SK-N-SH treated with all-trans-retinoic acid at 6 μM for 48 hours (cell line): Measurements from ENCODE around the gene ZNF185.

ENCODE experiments used
- ARNTL ChIP-seq: fragments of 450-650 bp; formaldehyde crosslinking; IDR thresholded peaks from 2 replicates; pipeline ENCODE4 v1.5.0; 2020; ENCODE audit warnings: low read depth, mild to moderate bottlenecking, moderate library complexity, borderline replicate concordance
- CSRNP3 ChIP-seq: fragments of 250-450 bp; sonication (Bioruptor Pico); IDR thresholded peaks from 2 replicates; pipeline ENCODE4 v1.5.1; 2021; ENCODE audit warnings: mild to moderate bottlenecking, moderate library complexity
- ESRRG ChIP-seq: fragments of 250-450 bp; sonication (Bioruptor Pico); IDR thresholded peaks from 2 replicates; pipeline ENCODE4 v1.6.1; 2021; ENCODE audit warnings: mild to moderate bottlenecking
- PATZ1 ChIP-seq: fragments of 250-450 bp; sonication (Bioruptor Pico); IDR thresholded peaks from 2 replicates; pipeline ENCODE4 v1.8.0; 2020; ENCODE audit warnings: mild to moderate bottlenecking, moderate library complexity, borderline replicate concordance
- SNAI2 ChIP-seq: fragments of 250-450 bp; sonication (Bioruptor Pico); IDR thresholded peaks from 2 replicates; pipeline ENCODE4 v1.5.0; 2020; ENCODE audit warnings: mild to moderate bottlenecking, moderate library complexity
- ZNF70 ChIP-seq: fragments of 450-650 bp; formaldehyde crosslinking; IDR thresholded peaks from 2 replicates; pipeline ENCODE4 v1.5.0; 2020; ENCODE audit warnings: mild to moderate bottlenecking, moderate library complexity
- TF ChIP-seq, protein P1 (sequence below): fragments of 250-450 bp; sonication (Bioruptor Pico); IDR thresholded peaks from 2 replicates; pipeline ENCODE4 v1.5.1; 2020; ENCODE audit warnings: low read depth, mild to moderate bottlenecking, moderate library complexity
- TF ChIP-seq, protein P2 (sequence below): fragments of 250-450 bp; sonication (Bioruptor Pico); IDR thresholded peaks from 2 replicates; pipeline ENCODE4 v1.8.0; 2021; ENCODE audit warnings: low read depth, mild to moderate bottlenecking, moderate library complexity, borderline replicate concordance

DNA sequence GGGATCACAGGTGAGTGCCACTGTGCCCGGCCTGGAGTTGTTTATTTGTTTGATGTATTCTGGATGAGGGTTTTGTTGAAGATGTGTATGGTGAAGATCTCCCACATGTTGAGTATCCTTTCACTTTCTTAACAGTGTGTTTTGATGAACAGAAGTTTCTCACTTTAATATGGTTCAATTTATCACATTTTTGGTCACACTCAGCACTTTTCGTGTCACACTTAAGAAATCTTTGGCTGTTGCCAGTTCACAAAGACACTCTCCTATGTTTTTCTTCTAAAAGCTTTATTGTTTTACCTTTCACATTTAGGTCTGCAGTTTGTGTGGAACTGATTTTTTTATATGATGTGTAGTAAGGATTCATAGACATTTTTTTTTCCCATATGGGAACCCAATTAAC lies 16.6 kb upstream of the ZNF185 start:
- TF ChIP-seq SNAI2 (CRISPR knock-in tag) = no peak
- TF ChIP-seq PATZ1 = no peak
- TF ChIP-seq, protein P1, sequence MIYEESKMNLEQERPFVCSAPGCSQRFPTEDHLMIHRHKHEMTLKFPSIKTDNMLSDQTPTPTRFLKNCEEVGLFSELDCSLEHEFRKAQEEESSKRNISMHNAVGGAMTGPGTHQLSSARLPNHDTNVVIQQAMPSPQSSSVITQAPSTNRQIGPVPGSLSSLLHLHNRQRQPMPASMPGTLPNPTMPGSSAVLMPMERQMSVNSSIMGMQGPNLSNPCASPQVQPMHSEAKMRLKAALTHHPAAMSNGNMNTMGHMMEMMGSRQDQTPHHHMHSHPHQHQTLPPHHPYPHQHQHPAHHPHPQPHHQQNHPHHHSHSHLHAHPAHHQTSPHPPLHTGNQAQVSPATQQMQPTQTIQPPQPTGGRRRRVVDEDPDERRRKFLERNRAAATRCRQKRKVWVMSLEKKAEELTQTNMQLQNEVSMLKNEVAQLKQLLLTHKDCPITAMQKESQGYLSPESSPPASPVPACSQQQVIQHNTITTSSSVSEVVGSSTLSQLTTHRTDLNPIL = no peak
- no peak for TF ChIP-seq ARNTL (CRISPR knock-in tag)
- TF ChIP-seq CSRNP3 (CRISPR knock-in tag) = no peak
- no peak for TF ChIP-seq ZNF70
- TF ChIP-seq, protein P2, sequence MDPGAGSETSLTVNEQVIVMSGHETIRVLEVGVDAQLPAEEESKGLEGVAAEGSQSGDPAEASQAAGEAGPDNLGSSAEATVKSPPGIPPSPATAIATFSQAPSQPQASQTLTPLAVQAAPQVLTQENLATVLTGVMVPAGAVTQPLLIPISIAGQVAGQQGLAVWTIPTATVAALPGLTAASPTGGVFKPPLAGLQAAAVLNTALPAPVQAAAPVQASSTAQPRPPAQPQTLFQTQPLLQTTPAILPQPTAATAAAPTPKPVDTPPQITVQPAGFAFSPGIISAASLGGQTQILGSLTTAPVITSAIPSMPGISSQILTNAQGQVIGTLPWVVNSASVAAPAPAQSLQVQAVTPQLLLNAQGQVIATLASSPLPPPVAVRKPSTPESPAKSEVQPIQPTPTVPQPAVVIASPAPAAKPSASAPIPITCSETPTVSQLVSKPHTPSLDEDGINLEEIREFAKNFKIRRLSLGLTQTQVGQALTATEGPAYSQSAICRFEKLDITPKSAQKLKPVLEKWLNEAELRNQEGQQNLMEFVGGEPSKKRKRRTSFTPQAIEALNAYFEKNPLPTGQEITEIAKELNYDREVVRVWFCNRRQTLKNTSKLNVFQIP = no peak
- no peak for TF ChIP-seq ESRRG (CRISPR knock-in tag)
